Transverse colon (tissue), 4 donors: ENCODE results near the gene NHLH1.

Experiments
- CTCF ChIP-seq, 5 experiments: fragments of 200-600 bp in 3 of 5; fragments of 450-650 bp in 2 of 5; sonication (generic) in 3 of 5; IDR thresholded peaks; 1 replicate in 2 of 5; 2 replicates in 3 of 5; pipeline ENCODE4 v1.5.1; 2016 to 2017; ENCODE audit warnings: antibody characterized with exemption in 5 of 5, inconsistent platforms in 3 of 5, mild to moderate bottlenecking in 2 of 5, moderate library complexity in 1 of 5
- EP300 ChIP-seq: sonication (generic); formaldehyde crosslinking; IDR thresholded peaks from one replicate; pipeline ENCODE4 v1.6.1; 2017; ENCODE audit warnings: antibody characterized with exemption, low read depth
- POLR2A ChIP-seq: fragments of 450-650 bp; IDR thresholded peaks from one replicate; pipeline ENCODE4 v1.6.1; 2016; ENCODE audit warnings: antibody characterized with exemption, mild to moderate bottlenecking, moderate library complexity
- POLR2AphosphoS5 ChIP-seq, 3 donors: sonication (generic); formaldehyde crosslinking; IDR thresholded peaks; one replicate each; pipeline ENCODE4 v1.6.1; 2016; ENCODE audit warnings: antibody characterized with exemption in 3 of 3

DNA sequence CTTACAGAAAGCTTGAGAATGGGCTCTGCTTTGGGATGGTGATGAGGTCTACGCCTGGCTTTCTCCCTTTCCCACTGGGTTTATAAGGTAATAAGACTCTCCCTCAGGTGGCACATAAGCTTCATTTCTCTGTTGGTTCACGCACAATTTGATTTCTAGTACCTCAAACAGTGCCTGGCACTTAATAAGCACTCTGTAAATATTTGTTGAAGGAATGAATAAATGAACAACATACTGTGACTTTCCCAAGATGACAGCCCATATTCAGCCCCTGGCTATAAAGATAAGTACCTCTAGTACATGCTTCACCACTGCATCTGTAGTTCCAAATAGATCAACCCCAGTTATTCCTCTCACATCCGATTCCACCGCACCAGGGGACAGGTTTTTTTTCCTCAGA lies 41.6 kb upstream of the NHLH1 start:
- TF ChIP-seq CTCF (IDR thresholded peaks at IDR 0.05) (no peak), POLR2A (no peak), EP300 (no peak), POLR2AphosphoS5 (IDR thresholded peaks at IDR 0.05) (no peak)
